GM21367 (cell line): Measurements from ENCODE around the gene AGXT2.

Experiments
- ATAC-seq: cut with Tn5 transposase; IDR thresholded peaks from one replicate; pipeline ENCODE4 v1.9.1; 2021; ENCODE audit not compliant: unreplicated experiment

The AGXT2 gene

GRCh38 chr5:35016174-35017051, 31.3 kb downstream of the AGXT2 start:
- ATAC-seq = peak; percentile 55

- ATAC-seq = no peak
These were observed 32.7 kb downstream of the AGXT2 start for GRCh38 chr5:35015063-35015462.

- ATAC-seq = no peak
These were observed 35.0 kb downstream of the AGXT2 start for GRCh38 chr5:35012796-35013195.

- ATAC-seq = no peak
These were observed 35.4 kb downstream of the AGXT2 start for GRCh38 chr5:35012365-35012764.

- no peak for ATAC-seq
These were observed 37.1 kb downstream of the AGXT2 start for GRCh38 chr5:35010676-35011075.

GRCh38 chr5:35009657-35010056, 38.1 kb downstream of the AGXT2 start:
- no peak for ATAC-seq

- no peak for ATAC-seq
These were observed 38.7 kb downstream of the AGXT2 start for GRCh38 chr5:35009019-35009418.

GRCh38 chr5:35004771-35005170, 43.0 kb downstream of the AGXT2 start:
- ATAC-seq = no peak

- ATAC-seq = no peak
These were observed 43.5 kb downstream of the AGXT2 start for GRCh38 chr5:35004200-35004599.

- peak; percentile 85 for ATAC-seq
These were observed 44.5 kb downstream of the AGXT2 start for GRCh38 chr5:35003018-35003957.

- no peak for ATAC-seq
These were observed 45.3 kb downstream of the AGXT2 start for GRCh38 chr5:35002459-35002858.

GRCh38 chr5:35001842-35002241, 45.9 kb downstream of the AGXT2 start:
- no peak for ATAC-seq

GRCh38 chr5:34998058-34998789, 49.5 kb downstream of the AGXT2 start:
- ATAC-seq = no peak

- no peak for ATAC-seq
These were observed 51.5 kb downstream of the AGXT2 start for GRCh38 chr5:34996261-34996660.

- no peak for ATAC-seq
These were observed 53.8 kb downstream of the AGXT2 start for GRCh38 chr5:34993951-34994350.

- no peak for ATAC-seq
These were observed 56.1 kb downstream of the AGXT2 start for GRCh38 chr5:34991486-34992238.

GRCh38 chr5:34986965-34987364, 60.8 kb downstream of the AGXT2 start:
- ATAC-seq = no peak

GRCh38 chr5:34982823-34983222, 64.9 kb downstream of the AGXT2 start:
- no peak for ATAC-seq

- no peak for ATAC-seq
These were observed 69.1 kb downstream of the AGXT2 start for GRCh38 chr5:34978681-34979080.

- peak; percentile 59 for ATAC-seq
These were observed 69.7 kb downstream of the AGXT2 start for GRCh38 chr5:34977934-34978613.
